GM21367 (cell line): Measurements from ENCODE around the gene ZNF560.
"Not testable (repeated sequence)": the region's sequence is repeated elsewhere in the genome, so short reads cannot be mapped to it uniquely, and the experiment has no call there.

Source experiments
- ATAC-seq: cut with Tn5 transposase; IDR thresholded peaks from one replicate; pipeline ENCODE4 v1.9.1; 2021; ENCODE audit not compliant: unreplicated experiment

ZNF560 gene

DNA sequence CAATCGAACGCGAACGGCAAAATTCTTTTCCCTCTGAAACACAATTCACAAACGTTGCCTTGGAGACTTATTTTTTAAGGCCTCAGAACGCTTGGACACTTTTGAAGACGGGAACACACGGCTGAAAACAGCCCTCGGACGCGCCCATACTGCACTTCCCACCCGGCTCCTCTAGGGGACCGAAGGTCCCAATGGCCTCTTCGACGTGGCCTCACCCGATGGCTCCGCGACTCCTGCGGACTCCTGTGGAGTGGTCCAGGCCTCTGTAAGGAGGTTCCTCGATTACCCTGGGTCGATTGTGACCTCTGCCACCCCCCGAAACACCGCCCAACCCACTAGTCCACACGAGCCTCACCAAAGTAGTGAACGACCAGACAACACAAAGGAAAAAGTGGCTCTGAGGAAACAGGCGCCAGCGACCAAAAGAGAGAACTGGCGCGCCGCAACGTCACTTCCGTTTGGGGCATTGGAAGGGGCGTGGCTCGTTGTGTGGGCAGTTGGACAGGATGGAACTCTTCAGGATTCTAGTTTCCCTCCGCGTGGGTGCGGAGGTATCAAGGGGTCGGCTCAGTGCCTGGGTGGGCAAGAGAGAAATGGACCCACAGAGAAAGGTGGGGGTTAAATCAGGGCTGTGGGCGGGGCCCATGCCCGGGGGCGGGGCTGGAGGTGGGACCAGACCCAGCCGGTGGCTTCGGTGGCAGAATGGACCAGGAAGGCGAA is at the start of gene ZNF560:
TSS of gene ZNF560 (minus strand) at position 434 of the 720 bp plus-strand sequence. CDS start 23,303 bp downstream, outside the sequence.
- no peak for ATAC-seq

DNA sequence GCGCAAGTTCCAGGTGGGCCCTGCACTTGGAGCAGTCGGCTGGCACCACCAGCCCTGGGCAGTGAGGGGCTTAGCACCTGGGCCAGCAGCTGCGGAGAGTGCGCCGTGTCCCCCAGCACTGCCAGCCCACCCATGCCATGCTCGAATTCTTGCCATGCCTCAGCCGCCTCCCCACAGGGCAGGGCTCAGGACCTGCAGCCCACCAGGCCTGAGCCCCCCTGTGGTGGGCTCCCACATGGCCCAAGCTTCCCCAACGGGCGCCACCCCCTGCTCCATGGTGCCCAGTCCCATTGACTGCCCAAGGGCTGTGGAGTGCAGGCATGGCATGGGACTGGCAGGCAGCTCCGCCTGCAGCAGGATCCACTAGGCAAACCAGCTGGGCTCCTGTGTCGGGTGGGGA is 49.5 kb upstream of the ZNF560 start:
- ATAC-seq: no peak

DNA sequence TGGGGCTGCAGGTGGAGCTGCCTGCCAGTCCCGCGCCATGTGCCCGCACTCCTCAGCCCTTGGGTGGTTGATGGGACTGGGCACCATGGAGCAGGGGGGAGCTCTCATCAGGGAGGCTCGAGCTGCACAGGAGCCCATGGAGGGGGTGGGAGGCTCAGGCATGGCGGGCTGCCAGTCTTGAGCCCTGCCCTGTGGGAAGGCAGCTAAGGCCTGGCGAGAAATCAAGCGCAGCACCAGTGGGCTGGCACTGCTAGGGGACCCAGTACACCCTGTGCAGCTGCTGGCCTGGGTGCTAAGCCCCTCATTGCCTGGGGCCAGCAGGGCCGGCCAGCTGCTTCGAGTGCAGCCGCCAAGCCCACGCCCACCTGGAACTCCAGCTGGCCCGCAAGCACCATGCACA is 42.9 kb upstream of the ZNF560 start:
- ATAC-seq: not testable (repeated sequence)

GRCh38 chr19:9539921-9540320 is 41.5 kb upstream of the ZNF560 start:
- ATAC-seq: not testable (repeated sequence)

- ATAC-seq: not testable (repeated sequence)
These were observed 40.8 kb upstream of the ZNF560 start for GRCh38 chr19:9539201-9539600.

DNA sequence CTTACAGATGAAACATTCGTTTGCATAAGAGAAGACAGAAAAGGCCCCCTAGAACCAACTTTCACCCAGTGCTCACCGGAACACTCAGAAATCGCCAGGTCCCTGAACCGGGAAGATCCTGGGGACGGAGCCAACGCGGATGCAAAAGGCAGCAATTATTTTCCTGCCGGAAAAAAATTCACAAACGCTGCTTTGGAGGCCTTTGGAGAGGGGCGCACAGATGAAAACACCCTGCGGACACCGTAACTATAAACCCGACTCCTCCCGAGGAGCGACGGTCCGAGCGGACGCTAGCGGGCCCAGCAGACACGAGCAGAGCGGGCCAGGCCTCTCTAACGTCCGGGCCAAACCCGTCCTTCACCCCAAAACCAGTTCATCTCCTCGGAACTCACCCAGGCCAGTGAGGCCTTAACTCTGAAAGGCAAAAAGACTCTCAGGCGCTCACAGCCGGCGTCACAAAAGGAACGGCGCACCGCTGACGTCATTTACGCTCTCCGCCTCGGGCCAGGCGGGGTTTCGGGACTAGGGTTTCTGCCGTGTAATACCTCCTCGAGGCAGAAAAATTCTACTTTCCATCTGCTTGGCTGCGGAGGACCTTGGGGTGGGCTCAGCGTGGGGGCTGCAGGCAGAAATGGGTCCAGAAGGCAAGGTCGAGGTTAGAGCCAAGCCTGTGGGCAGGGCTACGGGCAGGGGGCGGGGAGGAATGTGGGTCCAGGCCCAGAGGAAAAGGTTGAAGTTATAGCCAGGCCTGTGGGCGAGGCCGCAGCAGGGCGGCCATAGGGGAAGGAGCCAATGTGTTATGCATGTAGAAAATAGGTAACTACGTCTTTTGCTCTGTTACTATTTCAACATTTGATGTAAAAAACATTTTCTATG is 40.0 kb upstream of the ZNF560 start, which contains the start of gene ZNF426:
TSS of gene ZNF426 (minus strand) at position 463 of the 876 bp plus-strand sequence. CDS start 2,413 bp downstream, outside the sequence.
- ATAC-seq: peak; percentile 58

DNA sequence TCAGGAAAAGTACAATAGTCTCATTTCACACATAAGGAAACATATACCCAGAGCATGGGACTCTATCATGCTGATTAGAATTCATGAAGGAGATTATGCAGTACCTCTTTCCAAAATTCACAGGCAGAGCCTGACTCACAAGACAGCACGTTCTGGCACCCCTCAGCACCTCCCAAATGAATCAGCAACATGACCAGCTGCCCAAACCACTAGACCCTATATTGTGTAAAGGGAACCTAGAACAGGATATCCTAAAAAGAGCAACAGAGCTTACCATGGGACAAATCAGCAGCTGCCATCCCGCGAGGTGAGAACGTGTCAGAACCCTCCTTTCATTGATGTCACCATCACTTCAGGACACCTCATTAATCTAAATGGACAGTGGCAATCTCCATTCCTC is 37.5 kb upstream of the ZNF560 start:
- no peak for ATAC-seq

DNA sequence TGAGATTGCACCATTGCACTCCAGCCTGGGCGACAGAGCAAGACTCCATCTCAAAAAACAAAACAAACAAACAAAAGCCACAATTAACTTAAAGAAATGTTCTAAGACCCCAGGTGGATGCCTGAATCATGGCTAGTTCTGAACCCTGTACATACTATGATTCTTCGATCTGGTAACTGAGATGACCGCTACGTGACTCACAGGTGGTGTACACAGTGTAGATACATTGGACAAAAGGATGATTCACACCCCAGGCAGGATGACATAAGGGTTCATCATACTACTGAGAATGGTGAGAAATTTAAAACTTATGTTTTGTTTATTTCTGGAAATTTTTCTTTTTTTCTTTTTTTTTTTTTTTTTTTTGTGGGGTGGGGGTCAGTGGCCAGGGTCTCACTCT is 33.5 kb upstream of the ZNF560 start:
- no peak for ATAC-seq

GRCh38 chr19:9528757-9529336 is 30.4 kb upstream of the ZNF560 start:
- ATAC-seq: no peak

DNA sequence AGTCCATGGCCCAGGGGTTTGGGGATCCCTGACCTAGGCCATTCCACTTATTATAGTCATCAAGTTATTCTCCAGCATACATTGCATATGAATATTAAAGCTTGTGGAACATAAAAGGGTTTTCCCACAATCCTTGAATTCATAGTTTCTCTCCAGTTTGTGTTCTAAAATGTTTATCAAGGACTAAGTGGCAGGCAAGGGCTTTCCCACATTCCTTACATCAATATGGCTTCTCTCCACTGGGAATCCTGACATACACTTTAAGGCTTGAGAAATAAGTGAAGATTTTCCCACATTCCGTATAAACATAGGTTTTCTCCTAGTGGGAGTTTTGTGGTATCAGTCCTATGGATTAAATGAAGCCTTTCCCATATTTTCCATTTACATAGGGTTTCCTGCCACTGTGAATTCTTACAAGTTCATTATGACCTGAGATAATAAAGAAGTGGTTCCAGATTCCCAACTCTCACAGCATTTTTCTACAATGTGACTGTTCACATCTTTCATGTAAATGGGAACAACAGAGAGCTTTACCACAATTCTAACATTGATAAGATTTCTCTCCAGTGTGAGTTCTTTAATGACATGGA is 25.6 kb upstream of the ZNF560 start:
- ATAC-seq: no peak

DNA sequence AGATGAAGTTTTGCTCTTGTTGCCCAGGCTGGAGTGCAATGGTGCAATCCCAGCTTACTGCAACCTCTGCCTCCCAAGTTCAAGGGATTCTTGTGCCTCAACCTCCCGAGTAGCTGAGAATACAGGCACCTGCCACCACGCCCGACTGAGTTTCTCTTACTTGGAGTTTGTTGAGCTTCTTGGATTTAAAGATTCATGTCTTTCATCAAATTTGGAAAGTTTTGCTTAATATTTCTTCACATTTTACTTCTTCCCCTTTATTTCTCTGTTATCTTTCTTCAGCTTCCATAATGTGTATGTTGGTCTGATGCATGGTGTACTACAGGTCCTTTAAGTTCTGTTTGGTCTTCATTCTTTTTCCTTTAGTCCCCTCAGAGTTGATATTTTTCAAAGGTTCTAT is 8.9 kb upstream of the ZNF560 start:
- no peak for ATAC-seq

DNA sequence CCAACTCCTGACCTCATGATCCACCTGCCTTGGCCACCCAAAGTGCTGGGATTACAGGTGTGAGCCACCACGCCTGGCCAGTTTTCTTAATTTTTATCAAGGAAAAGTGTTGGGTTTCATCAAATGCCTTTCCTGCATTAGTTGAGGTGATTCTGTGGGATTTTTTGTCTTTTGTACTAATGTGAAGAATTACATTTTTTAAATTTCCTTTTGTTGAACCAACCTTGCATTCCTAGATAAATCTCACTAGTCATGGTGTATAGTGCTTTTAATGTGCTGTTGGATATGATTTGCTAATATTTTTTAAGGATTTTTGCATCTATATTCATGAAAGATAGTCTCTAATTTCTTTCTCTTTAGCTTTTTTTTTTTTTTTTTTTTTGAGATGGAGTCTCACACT is 2.4 kb upstream of the ZNF560 start:
- ATAC-seq: no peak

DNA sequence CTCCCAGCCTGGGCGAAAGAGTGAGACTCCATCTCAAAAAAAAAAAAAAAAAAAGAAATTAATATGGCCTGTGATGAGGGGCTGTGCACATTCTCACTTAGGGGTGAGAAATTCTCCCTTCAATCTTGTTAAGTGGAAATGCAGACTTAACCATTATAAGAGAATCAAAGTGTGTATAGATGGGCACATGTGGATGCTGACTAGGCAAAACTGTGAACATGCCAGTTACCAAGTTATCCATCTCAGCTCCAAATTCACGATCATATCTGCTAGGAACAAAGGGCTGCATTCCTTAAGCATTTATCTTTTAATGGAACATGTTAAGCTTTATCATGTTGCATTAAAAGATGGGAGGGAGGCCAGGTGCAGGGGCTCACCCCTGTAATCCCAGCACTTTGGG is 4.3 kb downstream of the ZNF560 start:
- no peak for ATAC-seq

DNA sequence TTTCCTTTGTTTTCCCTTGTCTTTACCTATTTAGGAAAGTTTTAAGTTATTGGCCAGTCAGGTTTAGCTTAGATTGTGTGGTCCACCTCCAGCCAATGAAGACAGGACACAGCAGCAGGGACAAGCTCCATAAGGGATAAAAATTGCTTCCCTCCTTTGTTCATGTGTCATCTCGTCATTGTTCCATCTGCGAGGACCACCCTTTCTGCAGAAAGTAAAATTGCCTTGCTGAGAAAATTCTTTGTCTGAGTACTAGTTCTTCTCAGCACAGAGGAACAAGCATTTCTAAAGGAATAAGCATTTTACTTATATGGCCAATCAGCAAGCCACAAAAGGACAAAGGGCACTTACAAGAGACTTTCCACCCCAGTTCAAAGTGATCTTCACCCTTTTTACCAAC is 11.4 kb downstream of the ZNF560 start:
- ATAC-seq: no peak

DNA sequence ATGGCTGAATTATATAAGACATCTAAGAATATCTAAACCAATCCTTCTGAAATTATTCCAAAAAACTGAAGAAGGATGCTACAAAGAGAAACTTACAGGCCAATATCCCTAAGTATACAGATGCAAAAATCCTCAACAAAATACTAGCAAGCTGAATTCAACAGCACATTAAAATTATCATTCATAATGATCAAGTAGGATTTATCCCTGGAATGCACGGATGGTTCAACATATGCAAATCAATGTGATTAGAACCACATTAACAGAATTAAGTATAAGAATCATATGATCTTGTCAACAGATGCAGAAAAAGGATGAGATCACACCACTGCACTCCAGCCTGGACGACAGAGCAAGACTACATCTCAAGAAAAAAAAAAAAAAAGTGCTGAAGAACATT is 13.3 kb downstream of the ZNF560 start:
- no peak for ATAC-seq

GRCh38 chr19:9474975-9475374 is 23.4 kb downstream of the ZNF560 start:
- no peak for ATAC-seq

DNA sequence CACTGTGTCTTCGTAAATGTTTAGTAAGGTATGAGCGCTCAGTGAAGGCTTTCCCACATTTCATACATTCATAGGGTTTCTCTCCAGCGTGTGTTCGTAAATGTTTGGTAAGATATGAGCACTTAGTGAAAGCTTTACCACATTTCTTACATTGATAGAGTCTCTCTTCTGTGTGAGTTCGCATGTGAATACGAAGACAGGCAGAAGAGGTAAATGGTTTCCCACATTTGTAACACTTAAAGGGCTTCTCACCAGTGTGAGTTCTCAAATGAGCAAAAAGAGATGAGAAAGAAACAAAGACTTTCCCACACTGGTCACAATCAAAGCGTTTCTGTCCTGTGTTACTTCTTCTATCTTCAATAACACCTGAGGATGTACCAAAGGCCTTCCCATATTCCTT is 31.3 kb downstream of the ZNF560 start:
- ATAC-seq: no peak

- ATAC-seq: no peak
These were observed 36.5 kb downstream of the ZNF560 start for GRCh38 chr19:9461938-9462337.

- ATAC-seq: no peak
These were observed 42.3 kb downstream of the ZNF560 start for GRCh38 chr19:9456018-9456689.

GRCh38 chr19:9453953-9454352 is 44.5 kb downstream of the ZNF560 start:
- no peak for ATAC-seq

DNA sequence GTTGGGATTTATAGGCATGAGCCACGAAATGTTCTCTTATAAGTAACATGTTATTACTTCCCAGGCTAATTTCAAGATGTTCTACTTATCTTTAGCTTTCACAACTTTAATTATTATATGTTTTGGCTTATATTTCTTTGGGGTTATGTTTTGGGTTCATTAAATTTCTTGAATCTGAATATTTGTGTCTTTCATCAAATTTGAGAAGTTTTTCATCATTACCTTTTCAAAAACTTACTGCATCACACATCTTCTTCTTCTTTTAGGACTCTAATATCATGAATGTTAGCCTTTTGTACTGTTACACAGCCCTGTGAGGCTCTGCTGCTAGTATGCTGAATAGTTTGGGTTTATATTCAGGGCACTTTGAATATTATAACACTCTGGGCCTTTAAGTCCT is 53.4 kb downstream of the ZNF560 start:
- no peak for ATAC-seq
